Mesendoderm (in vitro differentiated cells): ENCODE data around the gene RFFL. TPM values are rescaled to one million over a fixed set of nuclear protein-coding genes. Genes with fewer than 3 reads are reported as not detected.

ENCODE experiments used
- DNase-seq: peaks from one replicate; pipeline ENCODE4 v3.0.0; 2013
- H2AK5ac ChIP-seq: 2 replicates; pipeline ENCODE4 v1.6.1; 2013; ENCODE audit warnings: low read length, inconsistent platforms
- H2BK120ac ChIP-seq: 2 replicates; pipeline ENCODE4 v1.6.1; 2013; ENCODE audit warnings: low read depth, mild to moderate bottlenecking, low read length, moderate library complexity, mixed read lengths
- H2BK15ac ChIP-seq: replicated peaks from 2 replicates; pipeline ENCODE4 v1.6.1; 2013; ENCODE audit warnings: low read depth, mild to moderate bottlenecking, moderate library complexity
- H2BK5ac ChIP-seq: 2 replicates; pipeline ENCODE4 v1.6.1; 2013; ENCODE audit warnings: low read length, inconsistent platforms
- H3K18ac ChIP-seq: 2 replicates; pipeline ENCODE4 v1.6.1; 2013; ENCODE audit warnings: mild to moderate bottlenecking, low read length, mixed read lengths
- H3K23ac ChIP-seq: one replicate; pipeline ENCODE4 v1.6.1; 2013; ENCODE audit warnings: low read length
- H3K27ac ChIP-seq: 2 replicates; pipeline ENCODE4 v1.5.1; 2013; ENCODE audit warnings: low read depth, mild to moderate bottlenecking, inconsistent platforms, low read length, moderate library complexity
- H3K27me3 ChIP-seq: 2 replicates; pipeline ENCODE4 v1.6.1; 2013; ENCODE audit warnings: low read length, control low read depth, mild to moderate bottlenecking, inconsistent platforms; ENCODE audit not compliant: insufficient read depth, poor library complexity
- H3K36me3 ChIP-seq: 2 replicates; pipeline ENCODE4 v1.6.1; 2013; ENCODE audit warnings: low read length, inconsistent platforms; ENCODE audit not compliant: control insufficient read depth, insufficient read depth
- H3K4ac ChIP-seq: one replicate; pipeline ENCODE4 v1.6.1; 2013; ENCODE audit warnings: low read depth, mild to moderate bottlenecking, low read length, moderate library complexity
- H3K4me1 ChIP-seq: 2 replicates; pipeline ENCODE4 v1.6.1; 2013; ENCODE audit warnings: low read depth, low read length, inconsistent platforms; ENCODE audit not compliant: control insufficient read depth
- H3K4me2 ChIP-seq: 2 replicates; pipeline ENCODE4 v1.6.1; 2013; ENCODE audit warnings: low read length
- H3K4me3 ChIP-seq: 2 replicates; pipeline ENCODE4 v1.5.1; 2013; ENCODE audit warnings: mild to moderate bottlenecking, low read length
- H3K56ac ChIP-seq: one replicate; pipeline ENCODE4 v1.6.1; 2013; ENCODE audit warnings: low read length
- H3K79me1 ChIP-seq: 2 replicates; pipeline ENCODE4 v1.6.1; 2013; ENCODE audit warnings: low read length, inconsistent platforms
- H3K79me2 ChIP-seq: 2 replicates; pipeline ENCODE4 v1.6.1; 2013; ENCODE audit warnings: mild to moderate bottlenecking, low read length; ENCODE audit not compliant: control insufficient read depth, insufficient read depth
- H3K9ac ChIP-seq: 2 replicates; pipeline ENCODE4 v1.6.1; 2013; ENCODE audit warnings: low read length, inconsistent platforms
- H4K5ac ChIP-seq: one replicate; pipeline ENCODE4 v1.6.1; 2013; ENCODE audit warnings: low read length
- H4K8ac ChIP-seq: one replicate; pipeline ENCODE4 v1.6.1; 2013; ENCODE audit warnings: low read depth, mild to moderate bottlenecking, control low read depth, low read length, moderate library complexity
- WGBS: extraction: QIAGEN DNeasy Blood & Tissue Kit; methylation state at CpG from one replicate; pipeline ENCODE4 v1.1.7; 2013; ENCODE audit warnings: low lambda C conversion rate, missing lambda C conversion rate; ENCODE audit not compliant: insufficient coverage; ENCODE audit errors: extremely low coverage; 5-methylcytosine and 5-hydroxymethylcytosine counted together
- small RNA-seq: library from polyadenylated mRNA; stranded (forward); fragments of <200 nt; extraction: miRNeasy Mini kit (QIAGEN cat#:217004); gene quantifications from one replicate; pipeline ENCODE3, GENCODE V24; 2013; ENCODE audit not compliant: insufficient read depth

Gene RFFL

DNA sequence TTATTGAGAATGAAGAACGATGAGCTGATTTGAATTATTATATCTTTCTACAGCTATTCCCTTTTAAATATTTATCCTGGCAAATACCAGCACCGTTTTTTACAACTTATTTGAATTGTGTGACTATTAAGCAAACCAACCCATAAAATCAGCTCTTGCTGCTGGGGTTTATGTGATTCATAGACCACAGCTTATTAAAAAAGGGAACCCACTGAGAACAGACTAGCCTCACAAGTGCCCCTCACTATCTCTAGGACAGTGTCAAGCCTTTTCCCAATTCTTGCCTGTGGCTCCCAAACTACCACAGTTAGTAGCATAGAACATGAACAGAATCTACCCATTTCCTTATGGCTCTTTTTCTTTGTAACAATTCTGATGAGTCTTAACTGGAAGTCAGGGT is 89.3 kb downstream of the RFFL start:
- H3K27me3 ChIP-seq: no peaks in the 10 kb centered on the region
- WGBS: no CpG with 5 or more reads among the region's 2 CpGs

GRCh38 chr17:34961093-34961911 is 102.2 kb downstream of the RFFL start, which contains the start of the genes CCT6B and ZNF830:
TSS of gene CCT6B (minus strand) at chr17:34961460. CDS start at chr17:34961393, 67 bp downstream.
TSS of gene ZNF830 (plus strand) at chr17:34961540. CDS start at chr17:34961567, 27 bp downstream.
- Histone ChIP-seq H4K5ac (no peak within 1 kb of the TSS), H3K27ac (peak within 1 kb of the TSS; percentile 18), H3K9ac (peak within 1 kb of the TSS; percentile 86), H2AK5ac (no peak within 1 kb of the TSS), H3K4me1 (peaks cover 5% of the 10 kb centered on the region), H3K4me2 (peak within 1 kb of the TSS; percentile 97), H3K36me3 (no peaks in the 10 kb centered on the region), H2BK5ac (no peak within 1 kb of the TSS), H3K56ac (peak within 1 kb of the TSS; percentile 95), H2BK15ac (no peak within 1 kb of the TSS), H2BK120ac (no peak within 1 kb of the TSS), H3K4me3 (peak within 1 kb of the TSS; percentile 89), H4K8ac (peak within 1 kb of the TSS; percentile 99), H3K18ac (peak within 1 kb of the TSS; percentile 91), H3K79me2 (peaks cover 12% of the 10 kb centered on the region), H3K27me3 (no peaks in the 10 kb centered on the region), H3K23ac (peak within 1 kb of the TSS; percentile 39), H3K79me1 (peaks cover 7% of the 10 kb centered on the region), H3K4ac (peak within 1 kb of the TSS; percentile 90)
- peak; percentile 98 for DNase-seq
- WGBS: no CpG with 5 or more reads among the region's 65 CpGs

More for the DNA sequence above, 89.3 kb downstream of the RFFL start:
- no peaks in the 10 kb centered on the region for H3K79me1 ChIP-seq
- no peaks in the 10 kb centered on the region for H3K36me3 ChIP-seq
- H3K4ac ChIP-seq: no peak overlapping the region
- no peak overlapping the region for H2BK15ac ChIP-seq
- H3K4me2 ChIP-seq: no peak overlapping the region
- no peak overlapping the region for H3K56ac ChIP-seq
- H3K27ac ChIP-seq: no peak overlapping the region
- H3K23ac ChIP-seq: no peak overlapping the region
- H3K18ac ChIP-seq: no peak overlapping the region
- DNase-seq: no peak
- H3K9ac ChIP-seq: no peak overlapping the region
- H4K8ac ChIP-seq: no peak overlapping the region
- no peaks in the 10 kb centered on the region for H3K79me2 ChIP-seq
- H2BK5ac ChIP-seq: no peak overlapping the region
- no peak overlapping the region for H3K4me3 ChIP-seq
- no peak overlapping the region for H2BK120ac ChIP-seq
- H4K5ac ChIP-seq: no peak overlapping the region
- peaks cover 4% of the 10 kb centered on the region for H3K4me1 ChIP-seq
- no peak overlapping the region for H2AK5ac ChIP-seq

DNA sequence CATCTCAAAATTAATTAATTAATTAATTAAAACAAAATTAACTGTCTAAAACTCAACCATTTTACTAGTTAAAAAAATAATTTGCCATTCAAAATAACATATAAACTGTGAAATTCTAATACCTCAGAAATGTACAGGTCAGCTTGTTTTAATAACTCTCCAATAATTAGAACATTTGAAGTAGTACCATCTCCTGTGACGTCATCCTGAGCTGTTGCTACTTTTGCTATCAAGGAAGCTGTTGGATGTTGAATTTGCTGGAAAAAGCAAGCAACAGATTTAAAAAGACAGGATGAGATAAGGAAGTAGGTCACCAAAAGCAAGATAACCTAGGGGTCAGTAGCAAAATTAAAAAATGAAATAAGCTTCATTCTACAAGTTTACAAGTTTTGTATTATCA is 105.1 kb downstream of the RFFL start:
- Histone ChIP-seq H4K8ac (no peak overlapping the region), H3K18ac (no peak overlapping the region), H2BK120ac (no peak overlapping the region), H3K79me2 (peaks cover 12% of the 10 kb centered on the region), H2BK5ac (no peak overlapping the region), H2AK5ac (no peak overlapping the region), H3K79me1 (peaks cover 7% of the 10 kb centered on the region), H3K4me3 (no peak overlapping the region), H3K56ac (no peak overlapping the region), H3K4me1 (peaks cover 5% of the 10 kb centered on the region), H3K36me3 (no peaks in the 10 kb centered on the region), H3K27ac (no peak overlapping the region), H3K23ac (no peak overlapping the region), H4K5ac (no peak overlapping the region), H3K9ac (no peak overlapping the region), H2BK15ac (no peak overlapping the region), H3K4ac (no peak overlapping the region), H3K27me3 (no peaks in the 10 kb centered on the region), H3K4me2 (no peak overlapping the region)
- no peak for DNase-seq
- no CpG with 5 or more reads among the region's 1 CpG for WGBS

Small RNA genes lying within 50 kb of the gene (small RNA-seq; reads per million reads assigned to genes)
- not detected for gene AC004223.1
- gene RNU6-840P: not detected
